GM12801 (cell line): ENCODE data around the gene SEC62.

ENCODE experiments used
- CTCF ChIP-seq: IDR thresholded peaks from one replicate; pipeline ENCODE4 v1.5.1; 2011; ENCODE audit warnings: control low read depth; ENCODE audit not compliant: insufficient read length; ENCODE audit errors: extremely low read depth

The SEC62 gene

GRCh38 chr3:169969174-169970095 is 2.8 kb downstream of the SEC62 start:
- no peak for TF ChIP-seq CTCF

- TF ChIP-seq CTCF: no peak
These were observed 4.2 kb downstream of the SEC62 start for GRCh38 chr3:169970847-169971246.

- TF ChIP-seq CTCF: no peak
These were observed 4.9 kb downstream of the SEC62 start for GRCh38 chr3:169971522-169971921.

- TF ChIP-seq CTCF: no peak
These were observed 13.4 kb downstream of the SEC62 start for GRCh38 chr3:169980055-169980454.

GRCh38 chr3:169984292-169984691 is 17.7 kb downstream of the SEC62 start:
- TF ChIP-seq CTCF: no peak

- TF ChIP-seq CTCF: no peak
These were observed 23.8 kb downstream of the SEC62 start for GRCh38 chr3:169990431-169990830.

GRCh38 chr3:169992156-169992555 is 25.5 kb downstream of the SEC62 start:
- no peak for TF ChIP-seq CTCF
